Heart left ventricle (tissue), 13 donors: ENCODE data around the gene GGCX.

ENCODE experiments used
- CTCF ChIP-seq, 12 donors: fragments of 200-600 bp; sonication (generic) in 4 of 12; IDR thresholded peaks; one replicate each; pipeline versions ENCODE4 v1.5.0 to v1.8.0; 2018 to 2022; ENCODE audit warnings: antibody characterized with exemption in 12 of 12, mild to moderate bottlenecking in 5 of 12
- POLR2A ChIP-seq, 2 donors: fragments of 450-650 bp; IDR thresholded peaks; one replicate each; pipeline ENCODE4 v1.6.1; 2017; ENCODE audit warnings: antibody characterized with exemption in 2 of 2, mild to moderate bottlenecking in 2 of 2, moderate library complexity in 2 of 2
- donor health status: ischemic (EF 13 %, LVEDD 7.1; RV severe dilation, severe dysfunction).
- donor health status: DM: no; HTN: yes; CAD: no.
- donor health status: DM: no; HTN: no; CAD: no.
- donor health status: ischemic (EF 25% LVEDD 6.9; RV normal size, moderate dysfunction).
- donor health status: ischemic (EF 25% LVEDD 5.7; RV mildly dilated, moderate dysfunction).
- donor health status: ischemic (EF 35%, LVEDD 5.7; RV mildly dilated, moderate dysfunction).
- donor health status: nonischemic (EF 11% LVEDD 7.7; RV severe dilation, severe dysfunction).
- donor health status: DM: yes; HTN: yes; CAD: no.
- donor health status: PGD.
- donor health status: ischemic (EF 29% LVEDD 5.4; RV normal size, mild dysfunction).
- donor health status: nonischemic (EF 23%, LVEDD 6.1; RV moderate dilation, normal function).

- TF ChIP-seq CTCF (IDR thresholded peaks at IDR 0.05) (no peak), POLR2A (IDR thresholded peaks at IDR 0.05) (no peak)
These were observed 26.4 kb downstream of the GGCX start for GRCh38 chr2:85534881-85535280.
